Chondrocyte (in vitro differentiated cells): ENCODE data around the gene PRR14. TPM values are rescaled to one million over a fixed set of nuclear protein-coding genes. Genes with fewer than 3 reads are reported as not detected.

Experiments
- DNase-seq: peaks from one replicate; pipeline ENCODE4 v3.0.0; 2021; ENCODE audit warnings: mixed read lengths, low spot score
- H3K27ac Mint-ChIP-seq: one replicate; pipeline ENCODE4 v1.8.0; 2021; ENCODE audit warnings: mild to moderate bottlenecking, moderate library complexity, mixed read lengths; ENCODE audit not compliant: unreplicated experiment
- H3K27me3 Mint-ChIP-seq: 2 replicates; pipeline ENCODE4 v1.8.0; 2021; ENCODE audit warnings: low read depth, mixed read lengths
- H3K36me3 Mint-ChIP-seq: 2 replicates; pipeline ENCODE4 v1.8.0; 2021; ENCODE audit warnings: low read depth, mixed read lengths
- H3K4me1 Mint-ChIP-seq: 2 replicates; pipeline ENCODE4 v1.8.0; 2021; ENCODE audit warnings: low read depth, mild to moderate bottlenecking, mixed read lengths
- H3K4me3 Mint-ChIP-seq: one replicate; pipeline ENCODE4 v1.8.0; 2021; ENCODE audit warnings: mild to moderate bottlenecking, moderate library complexity, mixed read lengths; ENCODE audit not compliant: unreplicated experiment
- H3K9me3 Mint-ChIP-seq: 2 replicates; pipeline ENCODE4 v1.8.0; 2021; ENCODE audit warnings: low read depth, mixed read lengths
- total RNA-seq: library from RNA; stranded (reverse); gene quantifications from 3 replicates; pipeline ENCODE4 v1.2.1, GENCODE V29; 2021
- TF ChIP-seq, protein P1 (sequence below): fragments of 200-600 bp; sonication (generic); IDR thresholded peaks from 2 replicates; pipeline ENCODE4 v1.5.0; 2021; ENCODE audit warnings: antibody characterized with exemption, mild to moderate bottlenecking, moderate library complexity

Gene PRR14
- total RNA-seq, 1 donor from 2014 or later, result 42.0 TPM

DNA sequence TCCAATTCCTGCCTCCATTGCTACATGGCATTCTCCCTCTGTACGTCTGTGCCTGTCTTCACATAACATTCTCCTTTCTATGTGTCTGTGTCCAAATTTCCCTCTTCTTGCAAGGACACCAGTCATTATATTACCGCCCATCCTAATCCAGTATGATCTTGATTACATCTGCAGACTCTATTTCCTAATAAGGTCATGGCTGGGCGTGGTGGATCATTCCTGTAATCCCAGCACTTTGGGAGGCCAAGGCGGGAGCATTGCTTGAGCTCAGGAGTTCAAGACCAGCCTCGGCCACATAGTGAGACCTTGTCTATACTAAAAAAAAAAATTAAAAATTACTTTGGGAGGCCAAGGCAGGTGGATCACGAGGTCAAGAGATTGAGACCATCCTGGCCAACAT is 5.0 kb upstream of the PRR14 start:
- peaks cover 5% of the 10 kb centered on the region for H3K4me1 Mint-ChIP-seq
- no peaks in the 10 kb centered on the region for H3K27me3 Mint-ChIP-seq
- DNase-seq, result no peak
- H3K27ac Mint-ChIP-seq, result no peak overlapping the region
- no peaks in the 10 kb centered on the region for H3K9me3 Mint-ChIP-seq
- no peaks in the 10 kb centered on the region for H3K36me3 Mint-ChIP-seq
- no peak overlapping the region for H3K4me3 Mint-ChIP-seq
- TF ChIP-seq, protein P1, sequence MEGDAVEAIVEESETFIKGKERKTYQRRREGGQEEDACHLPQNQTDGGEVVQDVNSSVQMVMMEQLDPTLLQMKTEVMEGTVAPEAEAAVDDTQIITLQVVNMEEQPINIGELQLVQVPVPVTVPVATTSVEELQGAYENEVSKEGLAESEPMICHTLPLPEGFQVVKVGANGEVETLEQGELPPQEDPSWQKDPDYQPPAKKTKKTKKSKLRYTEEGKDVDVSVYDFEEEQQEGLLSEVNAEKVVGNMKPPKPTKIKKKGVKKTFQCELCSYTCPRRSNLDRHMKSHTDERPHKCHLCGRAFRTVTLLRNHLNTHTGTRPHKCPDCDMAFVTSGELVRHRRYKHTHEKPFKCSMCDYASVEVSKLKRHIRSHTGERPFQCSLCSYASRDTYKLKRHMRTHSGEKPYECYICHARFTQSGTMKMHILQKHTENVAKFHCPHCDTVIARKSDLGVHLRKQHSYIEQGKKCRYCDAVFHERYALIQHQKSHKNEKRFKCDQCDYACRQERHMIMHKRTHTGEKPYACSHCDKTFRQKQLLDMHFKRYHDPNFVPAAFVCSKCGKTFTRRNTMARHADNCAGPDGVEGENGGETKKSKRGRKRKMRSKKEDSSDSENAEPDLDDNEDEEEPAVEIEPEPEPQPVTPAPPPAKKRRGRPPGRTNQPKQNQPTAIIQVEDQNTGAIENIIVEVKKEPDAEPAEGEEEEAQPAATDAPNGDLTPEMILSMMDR, result no peak

DNA sequence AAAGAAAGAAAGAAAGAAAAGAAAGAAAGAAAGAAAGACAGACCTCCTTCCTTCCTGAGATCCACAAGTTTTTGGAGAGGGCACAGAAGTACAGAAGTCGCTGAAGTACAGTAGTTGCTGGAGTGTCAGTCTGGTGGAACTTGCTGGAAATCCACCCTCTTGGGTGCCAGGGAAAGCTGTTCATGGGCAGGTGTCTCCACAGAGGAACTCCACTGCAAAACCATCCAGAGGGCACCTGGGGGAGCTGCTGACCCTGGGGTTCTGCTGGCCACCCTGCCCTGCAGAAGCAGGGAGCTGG is 3.5 kb upstream of the PRR14 start:
- peaks cover 12% of the 10 kb centered on the region for H3K4me1 Mint-ChIP-seq

DNA sequence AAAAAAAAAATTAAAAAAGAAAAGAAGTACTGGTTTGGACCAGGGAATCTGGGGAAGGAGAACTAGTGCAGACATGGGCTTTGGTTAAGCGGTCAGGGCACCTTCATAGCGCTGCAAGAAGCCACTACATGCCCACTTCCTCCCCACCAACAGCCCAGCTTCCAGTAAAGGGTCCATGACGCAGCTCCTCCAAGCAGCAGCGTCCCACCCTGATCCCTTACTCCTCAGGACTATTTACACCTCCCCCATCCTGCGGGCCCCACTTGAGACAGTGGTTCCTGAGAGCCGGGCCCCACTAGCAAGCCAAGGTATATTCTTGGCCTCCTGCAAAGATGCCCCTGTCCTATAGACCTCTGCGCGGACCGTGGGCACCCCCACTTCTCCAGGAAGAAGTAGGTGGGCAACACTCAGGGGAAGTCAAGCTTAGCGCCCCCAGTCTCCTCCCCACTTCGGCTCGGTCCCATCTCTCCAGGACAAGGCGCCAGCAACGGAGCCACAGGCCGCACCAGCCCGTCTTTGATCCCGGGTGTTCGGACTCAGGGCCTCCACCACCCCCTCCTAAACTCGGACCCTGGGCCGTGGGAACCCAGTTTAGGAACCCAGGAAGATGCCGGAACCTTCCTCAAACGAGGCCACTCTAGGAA is 913 bp upstream of the PRR14 start:
- Mint-ChIP-seq H3K4me3 (peak overlapping the region; percentile 89), H3K27ac (peak overlapping the region; percentile 90), H3K36me3 (peaks cover 3% of the 10 kb centered on the region), H3K9me3 (no peaks in the 10 kb centered on the region), H3K4me1 (peaks cover 20% of the 10 kb centered on the region), H3K27me3 (no peaks in the 10 kb centered on the region)
- TF ChIP-seq, protein P1, result no peak
- no peak for DNase-seq

More for the DNA sequence above, 3.5 kb upstream of the PRR14 start:
- DNase-seq, result no peak
- TF ChIP-seq, protein P1, result no peak
- Mint-ChIP-seq H3K36me3 (no peaks in the 10 kb centered on the region), H3K4me3 (no peak overlapping the region), H3K27me3 (no peaks in the 10 kb centered on the region), H3K9me3 (no peaks in the 10 kb centered on the region), H3K27ac (no peak overlapping the region)

DNA sequence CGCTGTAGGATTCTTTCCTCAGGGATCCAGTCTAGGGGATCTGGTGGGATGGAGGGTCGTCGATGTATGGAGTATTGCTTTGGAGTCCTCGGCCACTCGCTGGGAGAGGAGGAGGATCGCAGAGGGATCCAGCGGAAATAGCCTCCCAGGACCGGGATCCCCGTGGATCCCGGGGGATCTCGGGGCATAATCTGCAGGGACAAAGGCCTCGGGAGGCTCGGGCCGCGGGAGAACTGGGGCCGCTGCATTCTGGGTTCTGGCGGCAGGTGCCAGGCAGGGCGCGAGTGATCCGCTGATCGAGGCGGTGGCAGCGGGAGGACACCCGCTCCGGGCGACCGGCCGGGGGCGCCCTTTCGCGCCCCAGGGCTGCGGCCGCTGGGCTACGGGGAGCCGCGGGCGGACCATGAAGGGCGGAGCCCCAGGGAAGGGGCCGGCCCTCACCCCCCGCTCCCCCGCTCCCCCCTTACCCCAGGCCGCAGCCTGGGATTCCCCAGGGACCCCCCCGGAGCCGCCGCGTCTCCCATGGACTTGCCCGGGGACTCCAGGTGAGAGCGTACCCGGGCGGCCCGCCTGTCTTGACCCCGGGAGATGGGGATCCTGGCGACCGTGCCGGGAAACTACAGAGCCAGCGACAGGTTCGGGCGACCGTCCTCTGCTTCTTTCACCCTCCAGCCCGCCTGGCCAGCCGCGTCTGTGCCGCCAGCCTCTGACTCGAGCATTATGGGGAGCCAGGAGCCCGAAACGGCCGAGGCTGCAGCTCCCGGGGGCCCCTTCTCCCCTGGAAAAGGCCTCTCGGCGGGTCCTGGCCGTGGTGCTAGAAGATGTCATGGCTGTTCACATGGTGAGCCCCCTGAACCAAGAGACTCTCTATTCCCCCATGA is 604 bp downstream of the PRR14 start:
- Mint-ChIP-seq H3K4me3 (peak overlapping the region; percentile 89), H3K27me3 (no peaks in the 10 kb centered on the region), H3K36me3 (peaks cover 8% of the 10 kb centered on the region), H3K27ac (peak overlapping the region; percentile 90), H3K4me1 (peaks cover 22% of the 10 kb centered on the region), H3K9me3 (no peaks in the 10 kb centered on the region)
- DNase-seq, result peak; percentile 92
- TF ChIP-seq, protein P1, result peak; percentile 87

DNA sequence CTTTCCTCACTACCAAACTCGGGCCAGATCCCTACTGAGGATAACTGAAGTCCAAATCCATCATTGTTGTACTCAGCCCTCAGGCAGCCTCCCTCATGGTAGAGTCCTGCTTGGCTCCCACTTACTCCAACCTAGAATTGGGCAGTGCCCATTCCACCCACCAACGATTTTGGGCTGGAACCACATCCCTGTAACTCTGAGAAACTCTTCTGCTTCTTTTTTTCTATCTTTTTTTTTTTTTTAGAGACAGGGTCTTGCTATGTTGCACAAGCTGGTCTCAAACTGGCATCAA is 1.2 kb downstream of the PRR14 start:
- Mint-ChIP-seq H3K36me3 (peaks cover 8% of the 10 kb centered on the region), H3K27ac (peak overlapping the region; percentile 77), H3K9me3 (no peaks in the 10 kb centered on the region), H3K4me1 (peaks cover 26% of the 10 kb centered on the region), H3K4me3 (peak overlapping the region; percentile 89), H3K27me3 (no peaks in the 10 kb centered on the region)
- TF ChIP-seq, protein P1, result no peak
- no peak for DNase-seq
